HepG2 (cell line): Measurements from ENCODE around the gene TMEM131. TPM values are rescaled to one million over a fixed set of nuclear protein-coding genes. Genes with fewer than 3 reads are reported as not detected.

ENCODE experiments used
- EEA1 ChIP-seq: sonication (generic); formaldehyde crosslinking; IDR thresholded peaks from 2 replicates; pipeline ENCODE4 v1.5.1; 2020; ENCODE audit warnings: mild to moderate bottlenecking, missing genetic modification reagents, borderline replicate concordance
- FOXK1 ChIP-seq: sonication (generic); formaldehyde crosslinking; IDR thresholded peaks from 2 replicates; pipeline ENCODE4 v1.4.0; 2020; ENCODE audit warnings: low read depth, missing genetic modification reagents, borderline replicate concordance
- GATAD1 ChIP-seq: IDR thresholded peaks from 2 replicates; pipeline ENCODE4 v1.6.1; 2016; ENCODE audit warnings: missing genetic modification reagents, missing compliant biosample characterization
- HOXD1 ChIP-seq: sonication (generic); formaldehyde crosslinking; IDR thresholded peaks from 2 replicates; pipeline ENCODE4 v1.5.0; 2020; ENCODE audit warnings: missing genetic modification reagents
- MED13 ChIP-seq: sonication (generic); formaldehyde crosslinking; IDR thresholded peaks from 2 replicates; pipeline ENCODE4 v1.5.0; 2020; ENCODE audit warnings: missing genetic modification reagents
- MEF2D ChIP-seq: sonication (generic); formaldehyde crosslinking; IDR thresholded peaks from 2 replicates; pipeline ENCODE4 v1.5.1; 2020; ENCODE audit warnings: mild to moderate bottlenecking, missing genetic modification reagents
- NCOR1 ChIP-seq: fragments of 200-600 bp; sonication (generic); IDR thresholded peaks from 2 replicates; pipeline ENCODE4 v1.7.0; 2017; ENCODE audit warnings: antibody characterized with exemption, low read length, borderline replicate concordance
- NRL ChIP-seq: sonication (generic); formaldehyde crosslinking; IDR thresholded peaks from 2 replicates; pipeline ENCODE4 v1.5.0; 2020; ENCODE audit warnings: missing genetic modification reagents, mild to moderate bottlenecking, moderate library complexity, borderline replicate concordance
- PHF5A ChIP-seq: IDR thresholded peaks from one replicate; pipeline ENCODE4 v1.6.1; 2018; ENCODE audit warnings: low read depth, missing genetic modification reagents; ENCODE audit not compliant: unreplicated experiment
- POGZ ChIP-seq: sonication (generic); formaldehyde crosslinking; IDR thresholded peaks from 2 replicates; pipeline ENCODE4 v1.4.0; 2020; ENCODE audit warnings: mild to moderate bottlenecking, missing genetic modification reagents
- POLR2G ChIP-seq: fragments of 200-400 bp; formaldehyde crosslinking; IDR thresholded peaks from 2 replicates; pipeline ENCODE4 v1.6.1; 2018; ENCODE audit warnings: mild to moderate bottlenecking, low read depth, low read length, moderate library complexity
- SETDB1 ChIP-seq: sonication (generic); formaldehyde crosslinking; IDR thresholded peaks from 2 replicates; pipeline ENCODE4 v1.5.1; 2020; ENCODE audit warnings: missing genetic modification reagents, mild to moderate bottlenecking, borderline replicate concordance
- TAF15 ChIP-seq: fragments of 200-400 bp; formaldehyde crosslinking; IDR thresholded peaks from one replicate; pipeline ENCODE4 v1.6.1; 2018; ENCODE audit warnings: mild to moderate bottlenecking, low read depth, low read length; ENCODE audit not compliant: poor library complexity, severe bottlenecking
- TARDBP ChIP-seq: sonication (generic); formaldehyde crosslinking; IDR thresholded peaks from 2 replicates; pipeline ENCODE4 v1.8.0; 2022; ENCODE audit warnings: mild to moderate bottlenecking, missing genetic modification reagents
- TEAD3 ChIP-seq: optimal IDR thresholded peaks from 2 replicates; pipeline ENCODE3; 2016; ENCODE audit warnings: borderline replicate concordance
- ZFX ChIP-seq: sonication (generic); formaldehyde crosslinking; IDR thresholded peaks from 2 replicates; pipeline ENCODE4 v1.4.0; 2020; ENCODE audit warnings: mild to moderate bottlenecking, low read depth, missing genetic modification reagents, moderate library complexity
- ZNF143 ChIP-seq: sonication (generic); formaldehyde crosslinking; IDR thresholded peaks from 2 replicates; pipeline ENCODE4 v1.4.0; 2020; ENCODE audit warnings: missing genetic modification reagents
- ZNF33B ChIP-seq: sonication (generic); formaldehyde crosslinking; IDR thresholded peaks from 2 replicates; pipeline ENCODE4 v1.5.1; 2020; ENCODE audit warnings: mild to moderate bottlenecking, missing genetic modification reagents
- ZNF567 ChIP-seq: sonication (generic); formaldehyde crosslinking; IDR thresholded peaks from 2 replicates; pipeline ENCODE4 v1.8.1; 2023; ENCODE audit warnings: mild to moderate bottlenecking, missing genetic modification reagents, borderline replicate concordance
- ZNF605 ChIP-seq: sonication (generic); formaldehyde crosslinking; IDR thresholded peaks from 2 replicates; pipeline ENCODE4 v1.8.0; 2022; ENCODE audit warnings: mild to moderate bottlenecking, missing genetic modification reagents
- ZNF792 ChIP-seq: IDR thresholded peaks from 2 replicates; pipeline ENCODE4 v1.6.1; 2016
- polyA plus RNA-seq, 8 experiments: library from polyadenylated mRNA; depleted of rRNA in 3 of 8; stranded (reverse) in 7 of 8; unstranded in 1 of 8; fragments of >200 nt; fragmentation: Illumina TruSeq in 4 of 8; extraction: Trizol in 4 of 8; gene quantifications; 2 replicates each; pipeline versions ENCODE4 v1.2.1 to v1.2.3, GENCODE V29; 2011 to 2016; ENCODE audit warnings: low read depth in 4 of 8, missing spikeins in 1 of 8, mixed read lengths in 1 of 8; ENCODE audit not compliant: insufficient read depth in 1 of 8
- total RNA-seq, 5 experiments: library from RNA; depleted of rRNA; stranded (reverse); fragments of >200 nt; fragmentation: Illumina TruSeq; extraction: Trizol; gene quantifications; 2 replicates each; pipeline ENCODE4 v1.2.3, GENCODE V29; 2016; ENCODE audit warnings: low read depth in 1 of 5
- TF ChIP-seq, protein P1 (sequence below): sonication (generic); formaldehyde crosslinking; IDR thresholded peaks from 2 replicates; pipeline ENCODE4 v1.4.0; 2020; ENCODE audit warnings: missing genetic modification reagents, borderline replicate concordance
- TF ChIP-seq, protein P2 (sequence below): sonication (generic); formaldehyde crosslinking; IDR thresholded peaks from 2 replicates; pipeline ENCODE4 v1.5.1; 2020; ENCODE audit warnings: missing genetic modification reagents, mild to moderate bottlenecking, borderline replicate concordance

Gene TMEM131
- total and polyA plus RNA-seq, 2 of the 13 experiments (the other 11 are each of a cell fraction or from before 2014, with no cell fraction given): 17.9 to 19.5 TPM

DNA sequence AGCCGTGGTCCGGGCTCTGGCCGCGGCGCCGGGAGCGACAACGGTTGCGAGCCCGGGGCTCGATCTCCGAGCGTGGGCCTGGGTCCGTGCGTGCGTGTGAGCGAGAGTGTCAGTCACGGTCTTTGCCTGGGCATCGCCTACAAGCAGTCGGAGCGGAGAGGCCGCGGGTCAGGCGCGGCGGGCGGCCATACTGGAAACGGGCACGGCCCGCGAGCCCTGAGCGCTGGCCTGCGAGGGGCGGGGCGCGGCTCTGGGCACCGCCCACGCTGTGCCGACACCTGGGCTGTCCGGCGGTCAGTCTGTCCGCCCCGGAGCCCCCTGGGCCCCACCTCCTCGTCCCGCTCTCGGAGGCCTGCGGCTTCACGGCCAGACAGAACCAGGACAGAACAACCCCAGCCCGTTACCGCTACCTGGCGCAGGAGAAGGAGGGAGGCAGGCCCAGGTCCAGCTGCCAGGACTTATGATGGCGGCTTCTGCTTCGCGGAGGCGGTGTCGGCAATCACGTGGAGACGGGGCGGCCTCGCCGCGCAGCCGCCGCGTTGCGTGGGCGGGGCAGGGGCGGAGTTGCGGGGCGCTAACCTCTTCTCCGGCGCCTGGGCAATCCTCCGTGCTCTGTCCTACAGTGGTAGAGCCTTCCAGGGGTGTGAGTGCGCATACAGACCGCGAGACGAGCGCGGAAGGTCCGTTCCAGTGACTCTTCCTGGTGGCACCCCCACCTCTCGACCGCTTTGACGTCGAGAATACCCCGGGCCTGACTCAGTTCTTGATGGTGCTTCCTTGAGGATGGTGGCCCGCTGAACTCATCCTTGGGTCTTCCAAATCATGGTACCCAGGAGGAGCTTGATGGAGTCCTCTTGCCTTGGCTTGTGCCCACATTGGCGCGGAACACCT is at the start of gene TMEM131 (continued):
- TF ChIP-seq EEA1 (CRISPR knock-in tag) (0 out of 2 replicates have a peak, but pooled peaks have one; percentile 25), TEAD3 (CRISPR knock-in tag) (peak; percentile 29), GATAD1 (peak; percentile 85), ZNF567 (CRISPR knock-in tag) (peak; percentile 86), ZNF143 (CRISPR knock-in tag) (no peak; the same call in none of the 2 replicates), TARDBP (CRISPR knock-in tag) (peak; percentile 70; the same call in 1 of the 2 replicates), NRL (CRISPR knock-in tag) (peak; percentile 80), SETDB1 (no peak), ZNF792 (CRISPR knock-in tag) (peak; percentile 44), MEF2D (CRISPR knock-in tag) (peak; percentile 40), PHF5A (CRISPR knock-in tag) (peak; percentile 77), ZNF605 (CRISPR knock-in tag) (peak; percentile 96), POLR2G (peak; percentile 91), FOXK1 (peak; percentile 71; the same call in 1 of the 2 replicates), POGZ (CRISPR knock-in tag) (peak; percentile 95), NCOR1 (no peak; the same call in 1 of the 2 replicates), MED13 (CRISPR knock-in tag) (no peak; the same call in 1 of the 2 replicates), ZNF33B (CRISPR knock-in tag) (peak; percentile 14; the same call in 1 of the 2 replicates), TAF15 (peak; percentile 97), ZFX (peak; percentile 95), HOXD1 (CRISPR knock-in tag) (peak; percentile 85)
- TF ChIP-seq, protein P1, sequence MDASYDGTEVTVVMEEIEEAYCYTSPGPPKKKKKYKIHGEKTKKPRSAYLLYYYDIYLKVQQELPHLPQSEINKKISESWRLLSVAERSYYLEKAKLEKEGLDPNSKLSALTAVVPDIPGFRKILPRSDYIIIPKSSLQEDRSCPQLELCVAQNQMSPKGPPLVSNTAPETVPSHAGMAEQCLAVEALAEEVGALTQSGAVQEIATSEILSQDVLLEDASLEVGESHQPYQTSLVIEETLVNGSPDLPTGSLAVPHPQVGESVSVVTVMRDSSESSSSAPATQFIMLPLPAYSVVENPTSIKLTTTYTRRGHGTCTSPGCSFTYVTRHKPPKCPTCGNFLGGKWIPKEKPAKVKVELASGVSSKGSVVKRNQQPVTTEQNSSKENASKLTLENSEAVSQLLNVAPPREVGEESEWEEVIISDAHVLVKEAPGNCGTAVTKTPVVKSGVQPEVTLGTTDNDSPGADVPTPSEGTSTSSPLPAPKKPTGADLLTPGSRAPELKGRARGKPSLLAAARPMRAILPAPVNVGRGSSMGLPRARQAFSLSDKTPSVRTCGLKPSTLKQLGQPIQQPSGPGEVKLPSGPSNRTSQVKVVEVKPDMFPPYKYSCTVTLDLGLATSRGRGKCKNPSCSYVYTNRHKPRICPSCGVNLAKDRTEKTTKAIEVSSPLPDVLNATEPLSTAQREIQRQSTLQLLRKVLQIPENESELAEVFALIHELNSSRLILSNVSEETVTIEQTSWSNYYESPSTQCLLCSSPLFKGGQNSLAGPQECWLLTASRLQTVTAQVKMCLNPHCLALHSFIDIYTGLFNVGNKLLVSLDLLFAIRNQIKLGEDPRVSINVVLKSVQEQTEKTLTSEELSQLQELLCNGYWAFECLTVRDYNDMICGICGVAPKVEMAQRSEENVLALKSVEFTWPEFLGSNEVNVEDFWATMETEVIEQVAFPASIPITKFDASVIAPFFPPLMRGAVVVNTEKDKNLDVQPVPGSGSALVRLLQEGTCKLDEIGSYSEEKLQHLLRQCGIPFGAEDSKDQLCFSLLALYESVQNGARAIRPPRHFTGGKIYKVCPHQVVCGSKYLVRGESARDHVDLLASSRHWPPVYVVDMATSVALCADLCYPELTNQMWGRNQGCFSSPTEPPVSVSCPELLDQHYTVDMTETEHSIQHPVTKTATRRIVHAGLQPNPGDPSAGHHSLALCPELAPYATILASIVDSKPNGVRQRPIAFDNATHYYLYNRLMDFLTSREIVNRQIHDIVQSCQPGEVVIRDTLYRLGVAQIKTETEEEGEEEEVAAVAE: peak; percentile 82
- TF ChIP-seq, protein P2, sequence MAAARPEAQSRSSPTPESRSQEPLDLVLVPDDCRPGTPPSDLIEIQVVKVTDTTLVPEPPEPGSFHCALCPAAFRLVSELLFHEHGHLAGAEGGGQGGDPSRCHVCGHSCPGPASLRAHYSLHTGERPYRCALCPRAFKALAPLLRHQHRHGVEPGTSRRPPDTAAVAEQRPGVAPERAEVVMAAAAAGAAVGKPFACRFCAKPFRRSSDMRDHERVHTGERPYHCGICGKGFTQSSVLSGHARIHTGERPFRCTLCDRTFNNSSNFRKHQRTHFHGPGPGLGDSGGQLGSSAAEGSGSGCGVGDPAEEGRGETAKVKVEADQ (CRISPR knock-in tag): peak; percentile 71
